Omental fat pad (tissue), 4 donors: ENCODE data around the gene CYB5RL. TPM values are rescaled to one million over a fixed set of nuclear protein-coding genes. Genes with fewer than 3 reads are reported as not detected.
"Not testable (repeated sequence)": the region's sequence is repeated elsewhere in the genome, so short reads cannot be mapped to it uniquely, and the experiment has no call there.

Source experiments
- ATAC-seq: fragments of 150-250 bp; one replicate; pipeline ENCODE4 v1.9.1; 2016; ENCODE audit warnings: mild to moderate bottlenecking, moderate library complexity; ENCODE audit not compliant: low FRiP score
- DNase-seq: peaks from one replicate; pipeline ENCODE4 v3.0.0-alpha.2; 2019; ENCODE audit warnings: low spot score
- CTCF ChIP-seq, 3 donors: fragments of 450-650 bp; IDR thresholded peaks; one replicate each; pipeline ENCODE4 v1.5.1; 2016 to 2017; ENCODE audit warnings: antibody characterized with exemption in 3 of 3, mild to moderate bottlenecking in 3 of 3, moderate library complexity in 2 of 3
- total RNA-seq, 4 donors: library from RNA; depleted of rRNA; stranded (reverse); fragments of >200 nt; gene quantifications; one replicate each; pipeline ENCODE4 v1.1.0, GENCODE V29; 2016

The CYB5RL gene
- total RNA-seq, 4 donors from 2014 or later, result 3.1 to 7.1 (median 4.1) TPM

GRCh38 chr1:54168206-54168965 is 31.4 kb downstream of the CYB5RL start:
- no peak for ATAC-seq
- no peak for DNase-seq
- TF ChIP-seq CTCF (IDR thresholded peaks at IDR 0.05), result no peak

- DNase-seq, result no peak
- no peak for TF ChIP-seq CTCF (IDR thresholded peaks at IDR 0.05)
- ATAC-seq, result no peak
Observed at GRCh38 chr1:54167422-54168139, 32.2 kb downstream of the CYB5RL start.

GRCh38 chr1:54166357-54166756 is 33.5 kb downstream of the CYB5RL start:
- DNase-seq, ATAC-seq: not testable (repeated sequence)

GRCh38 chr1:54165146-54165545 is 34.7 kb downstream of the CYB5RL start:
- ATAC-seq, result no peak
- DNase-seq, result no peak
- no peak for TF ChIP-seq CTCF (IDR thresholded peaks at IDR 0.05)

GRCh38 chr1:54163573-54163972 is 36.3 kb downstream of the CYB5RL start:
- TF ChIP-seq CTCF (IDR thresholded peaks at IDR 0.05), result no peak
- ATAC-seq, result no peak
- no peak for DNase-seq

- DNase-seq (no peak), ATAC-seq (no peak)
- no peak for TF ChIP-seq CTCF (IDR thresholded peaks at IDR 0.05)
Observed at GRCh38 chr1:54163051-54163450, 36.8 kb downstream of the CYB5RL start.

- DNase-seq (no peak), ATAC-seq (no peak)
- TF ChIP-seq CTCF (IDR thresholded peaks at IDR 0.05), result no peak
Observed at GRCh38 chr1:54161495-54162168, 38.2 kb downstream of the CYB5RL start.
